A673 (cell line): ENCODE results near the gene PES1.

Source experiments
- EZH2 ChIP-seq: fragments of 200-600 bp; sonication (generic); IDR thresholded peaks from 2 replicates; pipeline ENCODE4 v1.6.1; 2017; ENCODE audit warnings: borderline replicate concordance, low read depth, mild to moderate bottlenecking, mixed read lengths, antibody characterized with exemption, low read length; ENCODE audit not compliant: poor library complexity, severe bottlenecking
- TF ChIP-seq, protein P1 (sequence below): fragments of 300-800, 200-600 bp; sonication (generic); conservative IDR thresholded peaks from 2 replicates; pipeline ENCODE4 v1.5.1; 2017; ENCODE audit warnings: low read depth, mild to moderate bottlenecking, antibody characterized with exemption, low read length, moderate library complexity, mixed read lengths

DNA sequence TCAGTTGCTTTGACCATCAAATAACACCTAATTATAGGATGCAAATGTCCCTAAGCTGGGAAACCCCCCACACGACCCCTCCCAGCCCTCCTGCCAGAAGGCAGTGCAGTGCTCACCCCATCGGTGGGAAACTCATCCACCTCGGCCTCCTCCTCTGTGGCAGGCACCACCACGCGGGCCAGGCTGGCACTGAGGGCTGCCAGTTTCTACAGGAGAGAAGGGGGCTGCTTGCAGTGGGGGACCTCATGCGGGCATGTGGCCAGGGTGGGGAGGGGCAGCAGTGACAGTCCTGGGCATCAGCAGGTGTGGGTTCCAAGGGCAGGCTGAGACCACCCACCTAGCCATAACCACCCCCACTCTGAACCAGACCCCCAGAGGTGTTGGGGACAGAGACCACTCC lies 10.8 kb downstream of the PES1 start:
- TF ChIP-seq, protein P1, sequence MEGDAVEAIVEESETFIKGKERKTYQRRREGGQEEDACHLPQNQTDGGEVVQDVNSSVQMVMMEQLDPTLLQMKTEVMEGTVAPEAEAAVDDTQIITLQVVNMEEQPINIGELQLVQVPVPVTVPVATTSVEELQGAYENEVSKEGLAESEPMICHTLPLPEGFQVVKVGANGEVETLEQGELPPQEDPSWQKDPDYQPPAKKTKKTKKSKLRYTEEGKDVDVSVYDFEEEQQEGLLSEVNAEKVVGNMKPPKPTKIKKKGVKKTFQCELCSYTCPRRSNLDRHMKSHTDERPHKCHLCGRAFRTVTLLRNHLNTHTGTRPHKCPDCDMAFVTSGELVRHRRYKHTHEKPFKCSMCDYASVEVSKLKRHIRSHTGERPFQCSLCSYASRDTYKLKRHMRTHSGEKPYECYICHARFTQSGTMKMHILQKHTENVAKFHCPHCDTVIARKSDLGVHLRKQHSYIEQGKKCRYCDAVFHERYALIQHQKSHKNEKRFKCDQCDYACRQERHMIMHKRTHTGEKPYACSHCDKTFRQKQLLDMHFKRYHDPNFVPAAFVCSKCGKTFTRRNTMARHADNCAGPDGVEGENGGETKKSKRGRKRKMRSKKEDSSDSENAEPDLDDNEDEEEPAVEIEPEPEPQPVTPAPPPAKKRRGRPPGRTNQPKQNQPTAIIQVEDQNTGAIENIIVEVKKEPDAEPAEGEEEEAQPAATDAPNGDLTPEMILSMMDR = no peak
- TF ChIP-seq EZH2 = no peak
